Thoracic aorta (tissue), 2 donors: ENCODE results near the gene ALK. TPM values are rescaled to one million over a fixed set of nuclear protein-coding genes. Genes with fewer than 3 reads are reported as not detected.

Source experiments
- ATAC-seq: fragments of 150-250 bp; one replicate; pipeline ENCODE4 v1.8.0; 2017; ENCODE audit warnings: low read depth; ENCODE audit not compliant: insufficient number of reproducible peaks, low FRiP score
- DNase-seq: peaks from one replicate; pipeline ENCODE4 v3.0.0-alpha.2; 2020; ENCODE audit warnings: low spot score
- H3K27ac ChIP-seq, 2 donors: fragments of 200-600 bp; sonication (generic); 1 replicate in 1 of 2; 2 replicates in 1 of 2; pipeline ENCODE4 v1.5.1; 2016; ENCODE audit warnings: mild to moderate bottlenecking in 2 of 2, moderate library complexity in 2 of 2
- H3K27me3 ChIP-seq: fragments of 200-600 bp; sonication (generic); replicated peaks from 2 replicates; pipeline ENCODE4 v1.6.0; 2016; ENCODE audit warnings: mild to moderate bottlenecking; ENCODE audit not compliant: insufficient read depth
- H3K36me3 ChIP-seq: fragments of 200-600 bp; sonication (generic); one replicate; pipeline ENCODE4 v1.5.1; 2016
- H3K4me1 ChIP-seq, 2 donors: fragments of 200-600 bp; sonication (generic); 1 replicate in 1 of 2; 2 replicates in 1 of 2; pipeline versions ENCODE4 v1.5.1 to v1.6.0; 2016; ENCODE audit warnings: low read depth in 2 of 2, mild to moderate bottlenecking in 1 of 2; ENCODE audit not compliant: control insufficient read depth in 1 of 2
- H3K4me3 ChIP-seq: fragments of 200-600 bp; sonication (generic); 2 replicates; pipeline ENCODE4 v1.5.1; 2016; ENCODE audit warnings: mild to moderate bottlenecking
- H3K9me3 ChIP-seq: fragments of 200-600 bp; sonication (generic); 2 replicates; pipeline ENCODE4 v1.5.1; 2016
- CTCF ChIP-seq: fragments of 200-600 bp; sonication (generic); IDR thresholded peaks from one replicate; pipeline ENCODE4 v1.5.1; 2019; ENCODE audit warnings: antibody characterized with exemption
- total RNA-seq, 2 donors: library from RNA; depleted of rRNA; stranded (reverse); fragments of >200 nt; gene quantifications; one replicate each; pipeline versions ENCODE4 v1.1.0 to v1.2.3, GENCODE V29; 2016

The ALK gene
- total RNA-seq, 2 donors from 2014 or later: 2.0 TPM; not detected in 1

- Histone ChIP-seq H3K27ac (no peak overlapping the region), H3K36me3 (no peaks in the 10 kb centered on the region), H3K4me1 (no peaks in the 10 kb centered on the region), H3K4me3 (no peak overlapping the region), H3K27me3 (no peaks in the 10 kb centered on the region), H3K9me3 (no peaks in the 10 kb centered on the region)
- DNase-seq: no peak
- ATAC-seq: no peak
- no peak for TF ChIP-seq CTCF
These were observed 470.7 kb downstream of the ALK start for GRCh38 chr2:29450596-29451222.

GRCh38 chr2:29449499-29449898 lies 471.9 kb downstream of the ALK start:
- no peak for ATAC-seq
- Histone ChIP-seq H3K4me3 (no peak overlapping the region), H3K36me3 (no peaks in the 10 kb centered on the region), H3K9me3 (no peaks in the 10 kb centered on the region), H3K4me1 (no peaks in the 10 kb centered on the region), H3K27me3 (no peaks in the 10 kb centered on the region), H3K27ac (no peak overlapping the region)
- no peak for DNase-seq
- TF ChIP-seq CTCF: no peak

GRCh38 chr2:29448096-29448688 lies 473.2 kb downstream of the ALK start:
- no peak overlapping the region for H3K4me3 ChIP-seq
- ATAC-seq (no peak), DNase-seq (no peak)
- H3K27ac ChIP-seq: no peak overlapping the region
- H3K36me3 ChIP-seq: no peaks in the 10 kb centered on the region
- TF ChIP-seq CTCF: no peak
- H3K4me1 ChIP-seq: no peaks in the 10 kb centered on the region
- H3K27me3 ChIP-seq: no peaks in the 10 kb centered on the region
- H3K9me3 ChIP-seq: no peaks in the 10 kb centered on the region

- Histone ChIP-seq H3K27ac (no peak overlapping the region), H3K36me3 (no peaks in the 10 kb centered on the region), H3K9me3 (no peaks in the 10 kb centered on the region), H3K4me3 (no peak overlapping the region), H3K4me1 (no peaks in the 10 kb centered on the region), H3K27me3 (no peaks in the 10 kb centered on the region)
- ATAC-seq (no peak), DNase-seq (no peak)
- no peak for TF ChIP-seq CTCF
These were observed 473.9 kb downstream of the ALK start for GRCh38 chr2:29447513-29447912.

GRCh38 chr2:29446847-29447246 lies 474.5 kb downstream of the ALK start:
- no peak for TF ChIP-seq CTCF
- Histone ChIP-seq H3K4me1 (no peaks in the 10 kb centered on the region), H3K4me3 (no peak overlapping the region), H3K9me3 (no peaks in the 10 kb centered on the region), H3K36me3 (no peaks in the 10 kb centered on the region), H3K27me3 (no peaks in the 10 kb centered on the region), H3K27ac (no peak overlapping the region)
- no peak for ATAC-seq
- DNase-seq: no peak
